ENCODE data around the gene AGPS. TPM values are rescaled to one million over a fixed set of nuclear protein-coding genes. Genes with fewer than 3 reads are reported as not detected.

Gene AGPS
- total and polyA plus RNA-seq, 9 of the 15 experiments (the other 6 are each of a cell fraction or from before 2014, with no cell fraction given) = 15.5 to 211 (median 63.1) TPM

DNA sequence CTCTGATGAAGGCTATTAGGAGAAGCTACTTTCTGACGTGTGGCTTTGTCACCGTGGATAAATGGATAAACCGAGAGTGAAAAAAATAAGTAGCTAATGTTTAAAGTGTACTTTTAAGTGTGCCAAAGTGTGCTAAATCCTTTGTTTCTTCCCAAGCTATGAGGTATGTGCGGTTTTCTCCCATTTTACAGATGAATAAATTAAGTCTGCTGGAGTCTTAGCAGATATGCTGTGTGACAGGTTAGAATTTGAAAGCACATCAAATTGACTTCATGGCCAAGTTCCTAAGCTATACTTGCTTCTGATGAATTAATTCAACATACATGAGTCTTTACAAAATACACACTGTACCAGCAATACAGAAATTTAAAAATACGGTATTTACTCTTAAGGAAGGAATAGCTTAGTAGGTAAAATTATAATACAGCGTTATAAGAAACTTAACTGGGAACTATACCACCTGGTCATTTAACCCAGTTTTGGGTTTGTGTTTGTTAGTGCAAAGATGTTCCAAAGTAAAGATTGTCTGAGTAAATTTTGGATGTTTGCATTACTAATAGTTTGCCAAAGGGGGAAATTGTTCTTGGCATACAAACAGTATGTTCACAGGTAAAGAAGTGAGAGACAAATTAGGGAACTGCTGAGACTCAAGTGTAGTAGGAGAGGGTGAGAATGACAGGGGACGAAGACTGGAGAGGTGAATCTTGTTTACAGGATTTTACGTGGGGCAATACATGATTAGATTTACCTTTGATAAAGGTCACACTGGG is 1.4 kb downstream of the AGPS start (continued):
- TF ChIP-seq, protein P1, sequence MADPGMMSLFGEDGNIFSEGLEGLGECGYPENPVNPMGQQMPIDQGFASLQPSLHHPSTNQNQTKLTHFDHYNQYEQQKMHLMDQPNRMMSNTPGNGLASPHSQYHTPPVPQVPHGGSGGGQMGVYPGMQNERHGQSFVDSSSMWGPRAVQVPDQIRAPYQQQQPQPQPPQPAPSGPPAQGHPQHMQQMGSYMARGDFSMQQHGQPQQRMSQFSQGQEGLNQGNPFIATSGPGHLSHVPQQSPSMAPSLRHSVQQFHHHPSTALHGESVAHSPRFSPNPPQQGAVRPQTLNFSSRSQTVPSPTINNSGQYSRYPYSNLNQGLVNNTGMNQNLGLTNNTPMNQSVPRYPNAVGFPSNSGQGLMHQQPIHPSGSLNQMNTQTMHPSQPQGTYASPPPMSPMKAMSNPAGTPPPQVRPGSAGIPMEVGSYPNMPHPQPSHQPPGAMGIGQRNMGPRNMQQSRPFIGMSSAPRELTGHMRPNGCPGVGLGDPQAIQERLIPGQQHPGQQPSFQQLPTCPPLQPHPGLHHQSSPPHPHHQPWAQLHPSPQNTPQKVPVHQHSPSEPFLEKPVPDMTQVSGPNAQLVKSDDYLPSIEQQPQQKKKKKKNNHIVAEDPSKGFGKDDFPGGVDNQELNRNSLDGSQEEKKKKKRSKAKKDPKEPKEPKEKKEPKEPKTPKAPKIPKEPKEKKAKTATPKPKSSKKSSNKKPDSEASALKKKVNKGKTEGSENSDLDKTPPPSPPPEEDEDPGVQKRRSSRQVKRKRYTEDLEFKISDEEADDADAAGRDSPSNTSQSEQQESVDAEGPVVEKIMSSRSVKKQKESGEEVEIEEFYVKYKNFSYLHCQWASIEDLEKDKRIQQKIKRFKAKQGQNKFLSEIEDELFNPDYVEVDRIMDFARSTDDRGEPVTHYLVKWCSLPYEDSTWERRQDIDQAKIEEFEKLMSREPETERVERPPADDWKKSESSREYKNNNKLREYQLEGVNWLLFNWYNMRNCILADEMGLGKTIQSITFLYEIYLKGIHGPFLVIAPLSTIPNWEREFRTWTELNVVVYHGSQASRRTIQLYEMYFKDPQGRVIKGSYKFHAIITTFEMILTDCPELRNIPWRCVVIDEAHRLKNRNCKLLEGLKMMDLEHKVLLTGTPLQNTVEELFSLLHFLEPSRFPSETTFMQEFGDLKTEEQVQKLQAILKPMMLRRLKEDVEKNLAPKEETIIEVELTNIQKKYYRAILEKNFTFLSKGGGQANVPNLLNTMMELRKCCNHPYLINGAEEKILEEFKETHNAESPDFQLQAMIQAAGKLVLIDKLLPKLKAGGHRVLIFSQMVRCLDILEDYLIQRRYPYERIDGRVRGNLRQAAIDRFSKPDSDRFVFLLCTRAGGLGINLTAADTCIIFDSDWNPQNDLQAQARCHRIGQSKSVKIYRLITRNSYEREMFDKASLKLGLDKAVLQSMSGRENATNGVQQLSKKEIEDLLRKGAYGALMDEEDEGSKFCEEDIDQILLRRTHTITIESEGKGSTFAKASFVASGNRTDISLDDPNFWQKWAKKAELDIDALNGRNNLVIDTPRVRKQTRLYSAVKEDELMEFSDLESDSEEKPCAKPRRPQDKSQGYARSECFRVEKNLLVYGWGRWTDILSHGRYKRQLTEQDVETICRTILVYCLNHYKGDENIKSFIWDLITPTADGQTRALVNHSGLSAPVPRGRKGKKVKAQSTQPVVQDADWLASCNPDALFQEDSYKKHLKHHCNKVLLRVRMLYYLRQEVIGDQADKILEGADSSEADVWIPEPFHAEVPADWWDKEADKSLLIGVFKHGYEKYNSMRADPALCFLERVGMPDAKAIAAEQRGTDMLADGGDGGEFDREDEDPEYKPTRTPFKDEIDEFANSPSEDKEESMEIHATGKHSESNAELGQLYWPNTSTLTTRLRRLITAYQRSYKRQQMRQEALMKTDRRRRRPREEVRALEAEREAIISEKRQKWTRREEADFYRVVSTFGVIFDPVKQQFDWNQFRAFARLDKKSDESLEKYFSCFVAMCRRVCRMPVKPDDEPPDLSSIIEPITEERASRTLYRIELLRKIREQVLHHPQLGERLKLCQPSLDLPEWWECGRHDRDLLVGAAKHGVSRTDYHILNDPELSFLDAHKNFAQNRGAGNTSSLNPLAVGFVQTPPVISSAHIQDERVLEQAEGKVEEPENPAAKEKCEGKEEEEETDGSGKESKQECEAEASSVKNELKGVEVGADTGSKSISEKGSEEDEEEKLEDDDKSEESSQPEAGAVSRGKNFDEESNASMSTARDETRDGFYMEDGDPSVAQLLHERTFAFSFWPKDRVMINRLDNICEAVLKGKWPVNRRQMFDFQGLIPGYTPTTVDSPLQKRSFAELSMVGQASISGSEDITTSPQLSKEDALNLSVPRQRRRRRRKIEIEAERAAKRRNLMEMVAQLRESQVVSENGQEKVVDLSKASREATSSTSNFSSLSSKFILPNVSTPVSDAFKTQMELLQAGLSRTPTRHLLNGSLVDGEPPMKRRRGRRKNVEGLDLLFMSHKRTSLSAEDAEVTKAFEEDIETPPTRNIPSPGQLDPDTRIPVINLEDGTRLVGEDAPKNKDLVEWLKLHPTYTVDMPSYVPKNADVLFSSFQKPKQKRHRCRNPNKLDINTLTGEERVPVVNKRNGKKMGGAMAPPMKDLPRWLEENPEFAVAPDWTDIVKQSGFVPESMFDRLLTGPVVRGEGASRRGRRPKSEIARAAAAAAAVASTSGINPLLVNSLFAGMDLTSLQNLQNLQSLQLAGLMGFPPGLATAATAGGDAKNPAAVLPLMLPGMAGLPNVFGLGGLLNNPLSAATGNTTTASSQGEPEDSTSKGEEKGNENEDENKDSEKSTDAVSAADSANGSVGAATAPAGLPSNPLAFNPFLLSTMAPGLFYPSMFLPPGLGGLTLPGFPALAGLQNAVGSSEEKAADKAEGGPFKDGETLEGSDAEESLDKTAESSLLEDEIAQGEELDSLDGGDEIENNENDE (IDR thresholded peaks at IDR 0.05; ENCODE audit: low read depth, low read length) = no peak
- peak; percentile 14; the same call in 1 of the 2 replicates for TF ChIP-seq RBFOX2 (IDR thresholded peaks at IDR 0.05; ENCODE audit: low read depth, low read length)
